NCI-H1694 treated with DMSO at 0.1 percent for 48 hours (cell line): ENCODE data around the gene F9.

Experiments
- DNase-seq: peaks from one replicate; lab custom pipeline; 2025; lab: John Stamatoyannopoulos, UW

The F9 gene

GRCh38 chrX:139600105-139600504 lies 69.6 kb downstream of the F9 start:
- no peak for DNase-seq
